HepG2 (cell line): Measurements from ENCODE around the gene PANK1. TPM values are rescaled to one million over a fixed set of nuclear protein-coding genes. Genes with fewer than 3 reads are reported as not detected.

ENCODE experiments used
- CHD2 ChIP-seq: IDR thresholded peaks from 2 replicates; pipeline ENCODE4 v1.6.1; 2011; ENCODE audit warnings: low read depth, low read length, improper control_type of control experiment
- FOXC1 ChIP-seq: sonication (generic); formaldehyde crosslinking; IDR thresholded peaks from 2 replicates; pipeline ENCODE4 v1.8.0; 2022; ENCODE audit warnings: mild to moderate bottlenecking, missing genetic modification reagents, borderline replicate concordance
- FOXP1 ChIP-seq, 2 experiments: fragments of 450-650 bp in 1 of 2; IDR thresholded peaks; 2 replicates each; pipeline ENCODE4 v1.6.1; 2017 to 2018; ENCODE audit warnings: antibody characterized with exemption in 1 of 2
- IRF2 ChIP-seq: IDR thresholded peaks from 2 replicates; pipeline ENCODE4 v1.6.1; 2018; ENCODE audit warnings: missing genetic modification reagents, missing compliant biosample characterization
- KDM3A ChIP-seq: IDR thresholded peaks from 2 replicates; pipeline ENCODE4 v1.6.1; 2018; ENCODE audit warnings: low read depth, missing compliant biosample characterization
- MXD4 ChIP-seq: IDR thresholded peaks from 2 replicates; pipeline ENCODE4 v1.6.1; 2016; ENCODE audit warnings: mild to moderate bottlenecking, missing biosample characterization, missing genetic modification reagents
- MXI1 ChIP-seq: IDR thresholded peaks from 3 replicates; pipeline ENCODE4 v1.6.1; 2012; ENCODE audit warnings: low read depth, low read length, inconsistent platforms, borderline replicate concordance
- NCOR1 ChIP-seq: fragments of 200-600 bp; sonication (generic); IDR thresholded peaks from 2 replicates; pipeline ENCODE4 v1.7.0; 2017; ENCODE audit warnings: antibody characterized with exemption, low read length, borderline replicate concordance
- PTBP1 ChIP-seq: fragments of 200-400 bp; formaldehyde crosslinking; IDR thresholded peaks from 2 replicates; pipeline ENCODE4 v1.6.1; 2018; ENCODE audit warnings: low read length, low read depth; ENCODE audit not compliant: poor library complexity, severe bottlenecking
- RARA ChIP-seq: IDR thresholded peaks from 2 replicates; pipeline ENCODE4 v1.6.1; 2016; ENCODE audit warnings: missing genetic modification reagents, missing compliant biosample characterization
- RBM39 ChIP-seq: fragments of 200-400 bp; formaldehyde crosslinking; IDR thresholded peaks from one replicate; pipeline ENCODE4 v1.6.1; 2018; ENCODE audit warnings: antibody characterized with exemption, mild to moderate bottlenecking, low read depth, low read length; ENCODE audit not compliant: poor library complexity, severe bottlenecking
- RCOR2 ChIP-seq: IDR thresholded peaks from 2 replicates; pipeline ENCODE4 v1.6.1; 2016; ENCODE audit warnings: missing biosample characterization, missing genetic modification reagents
- TAF15 ChIP-seq: fragments of 200-400 bp; formaldehyde crosslinking; IDR thresholded peaks from one replicate; pipeline ENCODE4 v1.6.1; 2018; ENCODE audit warnings: mild to moderate bottlenecking, low read depth, low read length; ENCODE audit not compliant: poor library complexity, severe bottlenecking
- TBX2 ChIP-seq: sonication (generic); formaldehyde crosslinking; IDR thresholded peaks from 2 replicates; pipeline ENCODE4 v1.5.0; 2020; ENCODE audit warnings: missing genetic modification reagents, mild to moderate bottlenecking, borderline replicate concordance
- ZNF337 ChIP-seq: sonication (generic); formaldehyde crosslinking; IDR thresholded peaks from 2 replicates; pipeline ENCODE4 v1.5.1; 2020; ENCODE audit warnings: missing genetic modification reagents, low read depth, mild to moderate bottlenecking, borderline replicate concordance
- ZNF572 ChIP-seq: sonication (generic); formaldehyde crosslinking; IDR thresholded peaks from 2 replicates; pipeline ENCODE4 v1.5.1; 2020; ENCODE audit warnings: mild to moderate bottlenecking, missing genetic modification reagents
- ZNF773 ChIP-seq: sonication (generic); formaldehyde crosslinking; IDR thresholded peaks from 2 replicates; pipeline ENCODE4 v1.4.0; 2020; ENCODE audit warnings: missing genetic modification reagents, borderline replicate concordance
- ZNF792 ChIP-seq: IDR thresholded peaks from 2 replicates; pipeline ENCODE4 v1.6.1; 2016
- polyA plus RNA-seq, 8 experiments: library from polyadenylated mRNA; depleted of rRNA in 3 of 8; stranded (reverse) in 7 of 8; unstranded in 1 of 8; fragments of >200 nt; fragmentation: Illumina TruSeq in 4 of 8; extraction: Trizol in 4 of 8; gene quantifications; 2 replicates each; pipeline versions ENCODE4 v1.2.1 to v1.2.3, GENCODE V29; 2011 to 2016; ENCODE audit warnings: low read depth in 4 of 8, missing spikeins in 1 of 8, mixed read lengths in 1 of 8; ENCODE audit not compliant: insufficient read depth in 1 of 8
- total RNA-seq, 5 experiments: library from RNA; depleted of rRNA; stranded (reverse); fragments of >200 nt; fragmentation: Illumina TruSeq; extraction: Trizol; gene quantifications; 2 replicates each; pipeline ENCODE4 v1.2.3, GENCODE V29; 2016; ENCODE audit warnings: low read depth in 1 of 5
- TF ChIP-seq, protein P1 (sequence below): sonication (generic); formaldehyde crosslinking; IDR thresholded peaks from 2 replicates; pipeline ENCODE4 v1.8.0; 2022; ENCODE audit warnings: mild to moderate bottlenecking, missing genetic modification reagents, moderate library complexity
- TF ChIP-seq, protein P2 (sequence below): sonication (generic); formaldehyde crosslinking; IDR thresholded peaks from 2 replicates; pipeline ENCODE4 v1.8.0; 2022; ENCODE audit warnings: mild to moderate bottlenecking, missing genetic modification reagents, moderate library complexity
- TF ChIP-seq, protein P3 (sequence below): sonication (generic); formaldehyde crosslinking; IDR thresholded peaks from 2 replicates; pipeline ENCODE4 v1.5.1; 2020; ENCODE audit warnings: mild to moderate bottlenecking, moderate library complexity, missing genetic modification reagents
- TF ChIP-seq, protein P4 (sequence below): IDR thresholded peaks from 2 replicates; pipeline ENCODE4 v1.6.1; 2016; ENCODE audit warnings: mild to moderate bottlenecking
- TF ChIP-seq, protein P5 (sequence below): sonication (generic); formaldehyde crosslinking; IDR thresholded peaks from 2 replicates; pipeline ENCODE4 v1.8.0; 2023; ENCODE audit warnings: mild to moderate bottlenecking, missing genetic modification reagents

PANK1 gene
- total and polyA plus RNA-seq, 2 of the 13 experiments (the other 11 are each of a cell fraction or from before 2014, with no cell fraction given) = 18.2 to 33.3 TPM

DNA sequence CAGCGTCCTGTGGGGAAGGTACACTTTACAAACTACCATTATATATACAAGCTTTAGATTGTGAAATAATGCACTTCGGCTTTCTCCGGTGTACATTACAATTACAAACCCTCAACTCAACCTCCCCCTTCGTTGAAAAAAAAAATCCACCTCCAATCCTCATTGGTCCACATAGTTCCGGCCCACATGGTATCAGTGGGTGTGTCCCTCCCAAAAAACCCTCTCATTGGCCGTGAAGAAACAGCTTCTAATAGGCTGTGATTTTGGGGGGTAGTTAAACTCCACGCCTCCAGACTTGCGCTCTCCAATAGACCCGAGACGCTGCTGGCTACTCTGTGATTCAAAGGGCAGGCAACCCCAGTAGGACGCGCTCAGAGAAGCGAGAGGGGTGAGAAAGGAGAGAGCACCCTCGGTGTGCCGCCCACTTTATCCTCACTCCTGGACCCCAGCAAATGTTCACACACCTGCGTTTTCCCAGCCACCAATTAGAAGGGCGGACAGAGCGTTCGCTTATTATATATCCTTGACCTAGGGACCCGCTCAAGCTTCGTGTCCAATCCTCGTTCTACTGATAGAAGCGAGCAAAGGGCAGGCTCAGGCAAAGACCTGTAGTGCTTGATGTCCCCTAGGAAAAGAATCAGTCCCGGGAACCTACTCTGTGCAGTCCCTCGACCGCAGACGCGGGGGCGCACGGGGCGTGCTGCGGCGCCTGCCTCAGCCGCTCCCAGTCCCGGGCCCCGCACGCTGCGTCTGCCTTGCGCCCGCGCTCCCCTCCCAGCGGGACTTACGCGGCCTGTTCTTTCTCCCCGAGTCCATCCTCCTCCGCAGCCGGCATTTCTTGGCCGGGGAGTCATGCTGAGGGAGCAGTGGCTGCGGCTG is 991 bp downstream of the PANK1 start (continued):
- TF ChIP-seq FOXC1 (peak; percentile 98), KDM3A (CRISPR knock-in tag) (peak; percentile 54; the same call in 1 of the 2 replicates), RARA (CRISPR knock-in tag) (no peak), RCOR2 (CRISPR knock-in tag) (no peak), CHD2 (0 out of 2 replicates have a peak, but pooled peaks have one; percentile 11), MXI1 (peak; percentile 61; the same call in 1 of the 3 replicates), RBM39 (peak; percentile 67), ZNF337 (CRISPR knock-in tag) (peak; percentile 79; the same call in 1 of the 2 replicates), FOXP1 (IDR thresholded peaks at IDR 0.05) (0 out of 2 replicates have a peak, but pooled peaks have one; percentile 55), FOXP1 (CRISPR knock-in tag; IDR thresholded peaks at IDR 0.05) (peak; percentile 55), TBX2 (peak; percentile 58), NCOR1 (peak; percentile 79; the same call in 1 of the 2 replicates), PTBP1 (peak; percentile 44), ZNF792 (no peak), IRF2 (CRISPR knock-in tag) (peak; percentile 25; the same call in 1 of the 2 replicates), MXD4 (CRISPR knock-in tag) (no peak), TAF15 (peak; percentile 72), ZNF572 (CRISPR knock-in tag) (no peak), ZNF773 (CRISPR knock-in tag) (peak; percentile 57; the same call in 1 of the 2 replicates)
- TF ChIP-seq, protein P1, sequence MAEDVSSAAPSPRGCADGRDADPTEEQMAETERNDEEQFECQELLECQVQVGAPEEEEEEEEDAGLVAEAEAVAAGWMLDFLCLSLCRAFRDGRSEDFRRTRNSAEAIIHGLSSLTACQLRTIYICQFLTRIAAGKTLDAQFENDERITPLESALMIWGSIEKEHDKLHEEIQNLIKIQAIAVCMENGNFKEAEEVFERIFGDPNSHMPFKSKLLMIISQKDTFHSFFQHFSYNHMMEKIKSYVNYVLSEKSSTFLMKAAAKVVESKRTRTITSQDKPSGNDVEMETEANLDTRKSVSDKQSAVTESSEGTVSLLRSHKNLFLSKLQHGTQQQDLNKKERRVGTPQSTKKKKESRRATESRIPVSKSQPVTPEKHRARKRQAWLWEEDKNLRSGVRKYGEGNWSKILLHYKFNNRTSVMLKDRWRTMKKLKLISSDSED (CRISPR knock-in tag) = no peak
- TF ChIP-seq, protein P2, sequence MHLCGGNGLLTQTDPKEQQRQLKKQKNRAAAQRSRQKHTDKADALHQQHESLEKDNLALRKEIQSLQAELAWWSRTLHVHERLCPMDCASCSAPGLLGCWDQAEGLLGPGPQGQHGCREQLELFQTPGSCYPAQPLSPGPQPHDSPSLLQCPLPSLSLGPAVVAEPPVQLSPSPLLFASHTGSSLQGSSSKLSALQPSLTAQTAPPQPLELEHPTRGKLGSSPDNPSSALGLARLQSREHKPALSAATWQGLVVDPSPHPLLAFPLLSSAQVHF (CRISPR knock-in tag) = peak; percentile 83; the same call in 1 of the 2 replicates
- TF ChIP-seq, protein P3, sequence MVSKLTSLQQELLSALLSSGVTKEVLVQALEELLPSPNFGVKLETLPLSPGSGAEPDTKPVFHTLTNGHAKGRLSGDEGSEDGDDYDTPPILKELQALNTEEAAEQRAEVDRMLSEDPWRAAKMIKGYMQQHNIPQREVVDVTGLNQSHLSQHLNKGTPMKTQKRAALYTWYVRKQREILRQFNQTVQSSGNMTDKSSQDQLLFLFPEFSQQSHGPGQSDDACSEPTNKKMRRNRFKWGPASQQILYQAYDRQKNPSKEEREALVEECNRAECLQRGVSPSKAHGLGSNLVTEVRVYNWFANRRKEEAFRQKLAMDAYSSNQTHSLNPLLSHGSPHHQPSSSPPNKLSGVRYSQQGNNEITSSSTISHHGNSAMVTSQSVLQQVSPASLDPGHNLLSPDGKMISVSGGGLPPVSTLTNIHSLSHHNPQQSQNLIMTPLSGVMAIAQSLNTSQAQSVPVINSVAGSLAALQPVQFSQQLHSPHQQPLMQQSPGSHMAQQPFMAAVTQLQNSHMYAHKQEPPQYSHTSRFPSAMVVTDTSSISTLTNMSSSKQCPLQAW (CRISPR knock-in tag) = peak; percentile 33; the same call in 1 of the 2 replicates
- TF ChIP-seq, protein P4, sequence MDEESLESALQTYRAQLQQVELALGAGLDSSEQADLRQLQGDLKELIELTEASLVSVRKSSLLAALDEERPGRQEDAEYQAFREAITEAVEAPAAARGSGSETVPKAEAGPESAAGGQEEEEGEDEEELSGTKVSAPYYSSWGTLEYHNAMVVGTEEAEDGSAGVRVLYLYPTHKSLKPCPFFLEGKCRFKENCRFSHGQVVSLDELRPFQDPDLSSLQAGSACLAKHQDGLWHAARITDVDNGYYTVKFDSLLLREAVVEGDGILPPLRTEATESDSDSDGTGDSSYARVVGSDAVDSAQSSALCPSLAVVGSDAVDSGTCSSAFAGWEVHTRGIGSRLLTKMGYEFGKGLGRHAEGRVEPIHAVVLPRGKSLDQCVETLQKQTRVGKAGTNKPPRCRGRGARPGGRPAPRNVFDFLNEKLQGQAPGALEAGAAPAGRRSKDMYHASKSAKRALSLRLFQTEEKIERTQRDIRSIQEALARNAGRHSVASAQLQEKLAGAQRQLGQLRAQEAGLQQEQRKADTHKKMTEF (CRISPR knock-in tag) = peak; percentile 60
- TF ChIP-seq, protein P5, sequence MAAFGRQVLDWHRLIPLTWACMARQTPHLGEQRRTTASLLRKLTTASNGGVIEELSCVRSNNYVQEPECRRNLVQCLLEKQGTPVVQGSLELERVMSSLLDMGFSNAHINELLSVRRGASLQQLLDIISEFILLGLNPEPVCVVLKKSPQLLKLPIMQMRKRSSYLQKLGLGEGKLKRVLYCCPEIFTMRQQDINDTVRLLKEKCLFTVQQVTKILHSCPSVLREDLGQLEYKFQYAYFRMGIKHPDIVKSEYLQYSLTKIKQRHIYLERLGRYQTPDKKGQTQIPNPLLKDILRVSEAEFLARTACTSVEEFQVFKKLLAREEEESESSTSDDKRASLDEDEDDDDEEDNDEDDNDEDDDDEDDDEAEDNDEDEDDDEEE (CRISPR knock-in tag) = peak; percentile 63; the same call in 1 of the 2 replicates
